HG03520 (cell line): Measurements from ENCODE around the gene DLGAP4.

Source experiments
- ATAC-seq: cut with Tn5 transposase; IDR thresholded peaks from one replicate; pipeline ENCODE4 v1.9.1; 2021; ENCODE audit warnings: mild to moderate bottlenecking, moderate library complexity; ENCODE audit not compliant: unreplicated experiment

The DLGAP4 gene

DNA sequence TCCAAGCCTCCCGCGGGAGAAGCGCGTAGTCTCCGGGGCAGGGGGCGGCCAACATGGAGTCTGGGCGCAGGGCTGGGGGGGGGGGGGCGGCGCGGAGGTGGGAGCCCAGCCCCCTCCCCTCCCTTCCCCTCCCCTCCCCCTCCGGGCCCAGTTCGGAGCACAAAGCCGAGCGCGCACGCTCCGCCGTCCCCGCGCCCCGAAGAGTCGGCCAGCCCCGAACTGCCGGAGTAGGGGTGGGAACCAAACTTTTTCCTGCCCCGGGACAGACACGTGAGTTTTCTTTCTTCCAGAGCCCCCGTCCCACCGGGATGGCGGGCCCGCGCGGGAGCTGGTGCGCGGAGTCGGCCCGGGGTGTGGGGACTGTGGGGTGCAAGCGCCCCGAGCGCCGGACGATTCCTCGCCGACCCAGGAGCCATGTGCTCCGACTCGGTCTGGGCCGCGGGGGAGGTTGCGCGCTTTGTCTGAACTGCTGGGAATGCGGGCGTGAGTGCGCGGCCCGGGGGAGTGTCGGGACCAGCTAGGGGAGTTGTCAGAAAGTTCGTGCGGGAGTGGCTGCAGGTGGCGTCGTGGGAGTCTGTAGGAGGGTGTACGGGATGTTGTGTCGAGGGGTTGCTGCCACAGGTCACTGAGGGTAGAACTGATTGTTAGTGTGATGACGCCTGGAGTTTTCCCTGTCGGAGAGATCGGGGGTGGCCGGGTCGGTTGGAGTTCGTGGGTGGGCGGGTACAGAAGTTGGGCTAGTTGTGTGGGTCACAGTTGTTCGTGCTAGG is 268.4 kb downstream of the DLGAP4 start:
- ATAC-seq = no peak

DNA sequence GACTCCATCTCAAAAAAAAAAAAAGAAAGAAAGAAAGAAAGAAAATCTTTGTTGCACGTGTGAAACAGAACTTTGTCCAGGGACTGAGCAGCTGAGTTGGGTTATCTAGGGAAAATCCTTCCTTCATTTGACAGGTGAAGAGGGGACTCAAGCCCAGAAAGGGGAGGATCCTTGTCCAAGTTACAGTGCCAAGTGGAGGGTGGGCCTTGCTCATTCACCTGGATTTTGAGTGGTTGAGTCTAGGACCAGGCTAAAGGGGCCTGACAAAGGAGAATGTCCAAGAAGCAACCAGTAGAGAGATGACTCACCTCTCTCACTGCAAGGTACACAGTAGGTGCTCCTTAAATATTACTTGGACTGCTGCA is 269.9 kb downstream of the DLGAP4 start:
- no peak for ATAC-seq
